Esophagus mucosa (tissue), 1 donor: ENCODE measurements around the gene ZNF428. TPM values are rescaled to one million over a fixed set of nuclear protein-coding genes. Genes with fewer than 3 reads are reported as not detected.
"Not testable (repeated sequence)": the region's sequence is repeated elsewhere in the genome, so short reads cannot be mapped to it uniquely, and the experiment has no call there.

ENCODE experiments used
- ATAC-seq: fragments of 200-7000 bp; cut with Tn5 transposase; one replicate; pipeline ENCODE4 v1.9.1; 2020
- total RNA-seq: library from RNA; stranded (reverse); gene quantifications from one replicate; pipeline ENCODE4 v1.2.4, GENCODE V29; 2023
- donor health status: DM: yes; HTN: yes; CAD: no.

The ZNF428 gene
- total RNA-seq, 1 donor from 2014 or later: 14.9 TPM

- ATAC-seq: no peak
Observed at GRCh38 chr19:43616954-43617353, 2.5 kb downstream of the ZNF428 start.

GRCh38 chr19:43616306-43616705, 3.1 kb downstream of the ZNF428 start:
- ATAC-seq: no peak

- ATAC-seq: no peak
Observed at GRCh38 chr19:43612374-43612773, 7.1 kb downstream of the ZNF428 start.

GRCh38 chr19:43611788-43612187, 7.6 kb downstream of the ZNF428 start, which contains the start of gene SRRM5:
SRRM5 (plus strand) TSS chr19:43612088; CDS start chr19:43612122, 34 bp downstream.
- no peak for ATAC-seq

- ATAC-seq: no peak
Observed at GRCh38 chr19:43610493-43610892, 8.9 kb downstream of the ZNF428 start.

GRCh38 chr19:43609872-43610271, 9.6 kb downstream of the ZNF428 start:
- ATAC-seq: no peak

GRCh38 chr19:43607238-43608205, 11.9 kb downstream of the ZNF428 start:
- ATAC-seq: peak; percentile 17

- ATAC-seq: peak; percentile 58
Observed at GRCh38 chr19:43606569-43607229, 12.7 kb downstream of the ZNF428 start.

GRCh38 chr19:43605875-43606568, 13.4 kb downstream of the ZNF428 start:
- ATAC-seq: no peak

- not testable (repeated sequence) for ATAC-seq
Observed at GRCh38 chr19:43600326-43600725, 19.1 kb downstream of the ZNF428 start.

- no peak for ATAC-seq
Observed at GRCh38 chr19:43599635-43600295, 19.7 kb downstream of the ZNF428 start.

GRCh38 chr19:43598445-43599240, 20.8 kb downstream of the ZNF428 start:
- ATAC-seq: no peak

- ATAC-seq: no peak
Observed at GRCh38 chr19:43597876-43598275, 21.6 kb downstream of the ZNF428 start.

GRCh38 chr19:43596842-43597461, 22.5 kb downstream of the ZNF428 start:
- ATAC-seq: no peak

- peak; percentile 91 for ATAC-seq
Observed at GRCh38 chr19:43595999-43596841, 23.2 kb downstream of the ZNF428 start, which contains the start of the genes IRGQ and ZNF576. IRGQ (minus strand) TSS chr19:43596134; CDS start chr19:43595338, 796 bp downstream. ZNF576 (plus strand) TSS chr19:43596595; CDS start chr19:43597109, 514 bp downstream.

- ATAC-seq: peak; percentile 1
Observed at GRCh38 chr19:43595605-43595998, 23.8 kb downstream of the ZNF428 start.

GRCh38 chr19:43594710-43595604, 24.5 kb downstream of the ZNF428 start:
- peak; percentile 45 for ATAC-seq

- no peak for ATAC-seq
Observed at GRCh38 chr19:43594081-43594697, 25.2 kb downstream of the ZNF428 start.
